ENCODE measurements around the gene ARPC5L.

- no peak for TF ChIP-seq YY1 (IDR thresholded peaks at IDR 0.05; ENCODE audit: insufficient read depth, insufficient replicate concordance, low read depth, low read length)
- TF ChIP-seq ZBTB49 (CRISPR knock-in tag; IDR thresholded peaks at IDR 0.05; ENCODE audit: borderline replicate concordance): no peak
- no peak for TF ChIP-seq ZBTB10 (CRISPR knock-in tag; IDR thresholded peaks at IDR 0.05; ENCODE audit: borderline replicate concordance)
- no peak for TF ChIP-seq HNF1B (CRISPR knock-in tag; IDR thresholded peaks at IDR 0.05)
- TF ChIP-seq ZNF615 (CRISPR knock-in tag; IDR thresholded peaks at IDR 0.05; ENCODE audit: borderline replicate concordance): no peak
- TF ChIP-seq ZNF33B (CRISPR knock-in tag; IDR thresholded peaks at IDR 0.05): no peak
- TF ChIP-seq GABPB1 (CRISPR knock-in tag; IDR thresholded peaks at IDR 0.05): no peak
- no peak for TF ChIP-seq CTCF (CRISPR knock-in tag; IDR thresholded peaks at IDR 0.05)
- no peak for TF ChIP-seq SP1 (IDR thresholded peaks at IDR 0.05)
- no peak for TF ChIP-seq SP1 (CRISPR knock-in tag; IDR thresholded peaks at IDR 0.05)
- TF ChIP-seq NR1H2 (CRISPR knock-in tag; IDR thresholded peaks at IDR 0.05; ENCODE audit: borderline replicate concordance, low read depth): no peak
- no peak for TF ChIP-seq RBAK (CRISPR knock-in tag; IDR thresholded peaks at IDR 0.05)
- TF ChIP-seq BRCA1 (CRISPR knock-in tag; IDR thresholded peaks at IDR 0.05): no peak
Observed at GRCh38 chr9:124844291-124844690, 17.6 kb upstream of the ARPC5L start.
